SKM-1 (cell line): ENCODE data around the gene DCP2.

Experiments
- DNase-seq: peaks from one replicate; lab custom pipeline; 2025; ENCODE audit not compliant: unreplicated experiment; lab: John Stamatoyannopoulos, UW

Gene DCP2

DNA sequence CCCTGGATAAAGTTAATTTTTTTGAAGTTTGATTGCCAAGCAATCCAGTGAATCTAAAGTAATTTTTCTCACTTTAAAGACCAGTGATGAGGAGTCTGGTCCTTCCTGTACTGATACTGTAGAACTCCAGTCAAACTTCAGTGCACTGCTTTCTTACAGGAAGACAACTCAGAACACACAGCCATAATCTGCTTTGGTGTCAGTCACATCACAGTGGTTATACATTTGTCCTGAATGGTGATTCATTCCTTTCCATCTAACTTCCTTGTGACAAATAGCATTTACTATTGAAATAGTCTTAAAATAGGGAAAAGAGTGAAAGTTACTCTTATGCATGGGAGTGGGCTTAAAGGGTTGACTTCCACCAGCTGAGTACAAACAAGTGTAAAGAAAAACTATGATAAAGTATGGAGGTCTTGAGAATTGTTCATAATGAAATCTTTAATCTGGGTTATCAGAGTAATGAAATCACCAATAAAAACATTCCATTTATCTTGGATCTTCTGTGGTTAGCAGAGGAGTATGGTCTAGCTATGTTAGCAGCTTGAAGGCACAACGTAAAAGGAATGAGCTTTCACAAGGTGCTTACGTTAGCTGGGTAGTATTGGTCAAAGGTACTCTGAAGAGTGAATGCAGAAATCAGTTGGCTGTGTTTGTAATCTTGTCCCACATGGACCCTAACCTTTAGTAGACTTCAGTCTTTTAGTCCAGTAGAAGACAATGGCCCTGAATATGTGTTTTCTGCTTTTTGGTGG, 41.5 kb downstream of the DCP2 start:
- DNase-seq: no peak

DNA sequence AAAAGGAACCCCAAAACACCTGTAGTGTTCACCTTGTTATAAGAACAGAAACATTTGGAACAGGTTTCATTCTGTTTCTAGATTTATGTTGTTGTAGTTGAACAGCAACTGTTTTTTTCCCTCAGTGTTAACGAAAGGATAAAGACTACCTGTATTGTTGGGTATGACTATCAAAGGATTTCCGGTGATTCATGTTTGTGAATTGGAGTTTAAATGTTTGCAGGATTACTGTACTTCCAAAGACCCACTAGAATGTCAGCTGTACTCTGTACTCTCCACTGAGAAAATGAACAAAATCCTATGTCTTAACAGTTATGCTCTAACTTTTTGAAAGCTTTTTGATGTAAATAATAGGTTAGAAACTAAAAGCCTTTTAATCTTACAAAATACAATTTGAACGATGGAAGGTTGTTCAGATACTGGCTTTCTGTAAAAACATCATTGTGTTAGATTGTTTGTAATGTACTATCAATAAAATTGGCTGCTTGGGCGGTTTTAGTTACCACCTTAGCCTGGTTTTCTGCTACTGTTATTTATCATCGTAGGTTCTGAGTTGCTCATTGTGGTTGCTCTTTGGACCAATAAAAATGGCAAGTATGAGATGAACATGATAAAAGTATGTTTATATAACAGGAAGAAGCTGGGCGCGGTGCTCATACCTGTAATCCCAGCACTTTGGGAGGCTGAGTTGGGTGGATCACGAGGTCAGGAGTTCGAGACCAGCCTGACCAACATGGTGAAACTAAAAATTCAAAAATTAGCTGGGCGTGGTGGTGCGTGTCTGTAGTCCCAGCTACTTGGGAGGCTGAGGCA, 44.1 kb downstream of the DCP2 start:
- DNase-seq: no peak

DNA sequence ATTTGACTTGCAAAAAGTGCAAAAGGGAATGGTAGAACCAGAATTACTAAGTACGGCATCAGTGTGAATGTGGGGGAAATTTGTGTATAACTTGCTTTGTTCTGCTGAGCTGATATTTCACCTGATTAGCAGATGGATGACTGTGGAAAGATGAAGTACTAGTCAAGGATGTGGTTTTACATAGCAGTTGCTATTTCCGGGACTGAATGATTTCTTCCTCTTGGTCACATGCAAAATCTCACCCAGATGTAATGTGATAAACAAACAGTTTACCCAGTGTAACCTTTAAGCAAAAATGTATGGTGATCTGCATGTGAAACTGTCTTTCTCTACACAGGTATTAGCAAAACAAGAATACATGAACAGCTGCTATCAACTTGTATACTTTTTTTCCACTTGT, 46.1 kb downstream of the DCP2 start:
- no peak for DNase-seq

DNA sequence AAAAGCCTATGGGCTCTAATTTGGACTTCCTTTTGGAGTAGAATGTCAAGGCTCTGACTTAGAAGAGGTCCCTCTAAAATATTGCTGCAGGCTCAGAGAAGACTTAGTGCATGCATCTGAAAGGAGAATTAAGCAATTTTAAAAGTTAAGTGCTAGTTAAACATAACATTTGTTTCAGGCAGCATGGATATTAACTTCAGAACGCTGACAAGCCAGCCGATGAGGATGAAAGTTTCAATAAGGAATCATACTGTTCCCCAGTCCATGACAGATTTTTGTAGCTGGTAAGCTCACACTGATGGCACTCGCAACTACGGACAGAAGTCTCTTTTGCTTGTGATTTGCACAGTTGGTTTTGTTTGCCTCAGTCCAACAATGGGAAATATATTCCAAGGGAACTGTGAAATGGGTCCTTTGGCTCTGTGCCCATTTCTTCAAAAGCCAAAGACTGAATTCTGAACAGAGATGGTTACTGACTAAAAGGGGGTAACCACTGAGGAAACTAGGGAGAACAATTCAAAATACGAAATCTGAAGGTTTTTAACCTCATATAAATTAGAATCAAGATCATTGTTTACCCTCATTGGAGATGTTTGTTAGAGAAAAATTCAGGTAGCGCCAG, 47.6 kb downstream of the DCP2 start:
- DNase-seq: no peak

DNA sequence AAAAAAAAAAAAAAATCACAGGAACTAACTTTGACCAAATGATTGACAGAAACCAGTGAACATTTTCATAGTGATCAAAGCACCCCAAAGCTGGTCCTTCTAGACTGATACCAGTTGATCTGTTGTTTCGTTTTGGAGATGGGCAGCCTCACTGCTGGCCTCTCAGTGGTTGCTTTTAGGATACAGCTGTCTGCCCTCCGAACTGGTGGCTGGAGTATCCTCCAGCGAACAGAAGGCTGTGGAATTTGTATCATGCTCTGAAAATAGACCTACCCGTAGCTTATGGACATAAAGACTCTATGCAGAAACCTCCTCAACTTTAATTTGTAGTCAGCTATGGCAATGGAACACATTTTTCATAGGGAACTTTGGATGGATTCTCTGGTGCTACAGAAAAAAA, 49.0 kb downstream of the DCP2 start:
- DNase-seq: no peak

DNA sequence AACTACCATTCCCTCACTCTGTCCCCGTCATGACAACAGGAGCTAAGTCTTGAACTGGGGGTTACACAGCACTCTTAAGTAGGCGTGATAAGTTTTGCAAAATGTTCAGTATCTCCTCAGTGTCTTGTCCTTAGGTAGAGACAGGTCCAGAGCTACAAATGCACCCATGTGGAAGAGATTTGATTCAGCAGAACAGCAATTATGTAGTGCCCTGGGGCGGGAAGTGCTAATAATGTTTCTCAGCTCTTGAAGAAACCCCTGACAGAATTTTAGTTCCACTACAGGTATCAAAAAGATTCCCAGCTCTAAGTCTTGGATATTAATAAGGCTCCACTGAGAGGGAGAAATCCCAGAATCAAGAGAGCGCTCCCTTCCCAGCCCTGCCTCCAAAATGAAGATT, 49.6 kb downstream of the DCP2 start:
- no peak for DNase-seq

DNA sequence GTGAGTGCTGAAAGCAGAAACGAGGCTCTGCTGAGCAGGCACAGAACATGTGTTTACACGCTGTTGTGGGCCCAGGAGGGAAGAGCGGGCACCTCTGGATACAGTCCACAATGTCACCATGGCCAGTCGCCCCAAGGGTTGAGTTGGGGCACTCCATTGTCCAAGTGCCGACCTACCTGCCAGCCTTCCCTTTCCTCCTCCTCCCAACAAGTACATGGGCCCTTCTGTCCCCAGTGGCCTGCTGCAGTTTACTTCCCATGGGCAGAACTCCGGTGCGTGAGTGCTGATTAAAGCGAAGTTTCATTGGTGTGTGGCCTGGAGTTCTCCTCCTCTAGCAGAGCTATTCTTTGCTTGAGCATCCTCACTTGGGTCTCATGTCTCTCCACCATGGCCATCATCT, 50.4 kb downstream of the DCP2 start:
- no peak for DNase-seq

DNA sequence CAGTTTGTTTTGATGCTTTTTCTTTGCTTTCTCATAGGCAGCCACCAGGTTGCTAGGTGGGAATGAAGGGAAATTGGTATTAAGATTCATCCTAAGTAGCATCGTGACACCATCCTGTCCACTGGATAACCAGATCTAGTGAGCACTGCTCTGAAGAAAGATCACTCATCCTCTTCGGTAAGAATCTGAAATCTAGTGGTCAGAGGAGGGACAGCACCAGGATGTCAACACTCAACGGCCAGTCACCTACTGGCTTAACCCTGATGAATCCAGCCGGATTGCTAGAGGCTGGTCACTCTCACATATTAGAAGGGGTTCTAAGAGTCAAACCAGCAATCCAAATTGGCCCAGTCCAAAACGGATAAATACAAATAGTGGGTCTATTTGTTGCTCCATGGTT, 50.8 kb downstream of the DCP2 start:
- no peak for DNase-seq

DNA sequence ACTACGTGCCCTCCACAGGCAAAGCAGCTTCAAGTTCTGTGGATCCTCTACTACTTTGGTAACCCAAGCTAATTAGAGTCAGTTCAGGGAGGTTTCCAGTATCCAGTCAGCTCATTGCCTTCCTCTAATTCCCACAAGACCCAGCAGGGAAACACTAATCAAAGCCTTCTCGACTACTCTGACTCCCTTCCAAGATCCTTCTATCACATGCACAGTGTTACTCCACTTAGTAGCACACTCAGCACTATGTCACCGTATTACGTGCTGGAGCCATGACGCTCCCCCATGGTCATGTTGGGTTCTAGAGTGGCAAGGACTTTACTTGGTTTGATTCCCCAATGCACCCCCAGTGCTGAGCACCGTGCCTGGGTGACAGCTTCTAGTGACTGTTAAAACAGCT, 53.0 kb downstream of the DCP2 start:
- DNase-seq: no peak

DNA sequence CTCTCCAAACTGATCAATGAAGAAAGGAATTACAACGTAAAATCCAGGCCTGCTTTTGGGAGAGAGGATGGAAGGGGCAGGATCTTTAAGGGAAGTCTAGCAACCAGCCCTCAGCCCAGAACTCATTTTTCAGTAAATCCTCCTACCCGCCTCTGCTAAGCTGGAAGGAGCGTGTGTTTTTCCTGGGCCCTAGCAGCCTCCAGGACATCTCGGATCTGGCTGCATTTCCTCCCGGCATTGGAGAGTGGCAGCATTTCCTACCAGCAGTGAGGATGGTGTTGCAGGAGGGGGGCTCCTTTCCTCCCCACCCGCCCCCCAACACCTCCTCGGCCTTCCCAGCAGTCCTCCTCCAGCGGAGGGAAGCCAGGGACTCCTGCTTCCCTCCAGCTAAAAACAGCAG, 54.5 kb downstream of the DCP2 start:
- DNase-seq: no peak

DNA sequence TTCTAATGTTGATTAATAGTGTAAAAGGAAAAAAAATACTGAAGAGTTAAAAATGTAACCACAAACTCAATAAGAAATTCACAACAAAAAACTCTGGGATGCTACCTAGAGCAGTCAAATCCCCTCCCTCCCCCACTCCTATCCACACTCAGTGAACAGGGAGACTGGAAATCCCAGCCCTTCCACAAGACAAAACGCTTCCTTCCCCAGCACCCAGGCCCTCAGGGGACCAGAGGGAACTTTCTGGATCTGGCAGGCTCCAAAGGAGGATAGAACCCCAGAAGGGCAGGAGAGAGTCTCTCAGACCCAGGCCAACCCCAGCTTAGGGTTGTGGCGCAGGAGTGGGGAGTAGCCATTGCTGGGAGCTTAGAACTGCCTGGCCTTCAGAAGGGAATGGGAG, 55.0 kb downstream of the DCP2 start:
- no peak for DNase-seq

DNA sequence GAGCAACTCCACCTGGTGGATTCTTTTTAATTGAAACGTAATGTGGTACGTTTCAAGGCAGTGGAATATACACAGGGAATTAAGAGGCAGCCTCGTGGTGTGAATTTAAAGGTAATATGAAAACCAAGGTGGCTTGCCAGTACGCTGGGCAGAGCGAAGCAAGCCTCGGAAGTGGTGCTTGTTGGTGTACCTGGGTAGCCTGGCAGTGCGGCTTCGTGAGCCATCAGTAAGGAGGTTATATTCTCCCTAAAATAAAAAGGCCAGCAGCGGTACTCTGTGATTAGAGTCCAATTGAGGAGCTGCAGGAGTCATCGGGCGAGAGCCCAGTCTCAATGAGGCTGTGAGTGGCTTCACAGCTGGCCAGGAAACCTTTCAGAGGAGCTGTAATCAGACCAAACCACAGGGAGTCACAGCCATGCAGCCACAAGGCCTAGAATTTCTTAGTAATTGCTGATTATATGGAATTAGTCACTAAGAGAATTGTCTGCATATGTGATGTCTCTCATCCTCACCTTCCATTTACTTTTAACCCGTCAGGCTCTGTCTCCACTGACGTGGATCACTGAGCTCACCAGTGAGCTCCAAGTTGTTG, 57.7 kb downstream of the DCP2 start:
- DNase-seq: no peak

DNA sequence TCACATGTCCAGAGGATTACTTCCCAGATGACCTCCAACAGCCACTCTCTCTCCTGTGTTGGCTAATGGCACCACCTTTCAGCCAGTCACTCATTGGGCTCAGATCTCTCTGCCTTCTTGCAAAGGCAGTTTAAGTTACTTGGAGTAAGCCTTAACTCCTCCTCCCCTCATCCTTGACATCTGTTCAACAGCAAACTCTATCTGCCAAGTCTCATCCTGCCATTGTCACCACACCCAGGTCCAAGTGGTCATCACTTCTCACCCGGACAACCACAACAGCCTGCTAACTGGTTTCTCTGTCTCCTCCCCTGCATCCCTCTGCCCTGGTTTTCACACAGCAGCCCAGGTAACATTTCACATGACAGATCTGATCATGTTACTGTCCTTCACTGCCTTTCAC, 58.5 kb downstream of the DCP2 start:
- no peak for DNase-seq

DNA sequence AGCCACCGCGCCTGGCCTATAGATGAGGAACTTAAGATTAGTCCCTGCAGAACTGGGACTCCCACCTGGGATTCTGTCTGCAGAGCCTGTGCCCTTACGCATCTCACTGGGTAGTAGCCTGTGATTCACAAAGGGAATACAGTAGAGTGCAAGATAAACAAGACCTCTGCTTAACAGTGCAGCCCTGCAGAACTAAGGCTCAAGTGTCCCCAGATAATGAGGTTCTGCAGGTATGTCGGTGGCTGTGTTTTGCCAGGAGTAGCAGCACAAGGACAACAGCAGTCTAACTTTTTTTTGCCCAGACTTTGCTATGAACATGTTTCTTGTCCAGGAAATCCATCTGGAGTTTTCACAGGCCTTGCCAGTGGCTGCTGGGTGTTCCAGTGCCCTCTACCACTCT, 59.7 kb downstream of the DCP2 start:
- no peak for DNase-seq

DNA sequence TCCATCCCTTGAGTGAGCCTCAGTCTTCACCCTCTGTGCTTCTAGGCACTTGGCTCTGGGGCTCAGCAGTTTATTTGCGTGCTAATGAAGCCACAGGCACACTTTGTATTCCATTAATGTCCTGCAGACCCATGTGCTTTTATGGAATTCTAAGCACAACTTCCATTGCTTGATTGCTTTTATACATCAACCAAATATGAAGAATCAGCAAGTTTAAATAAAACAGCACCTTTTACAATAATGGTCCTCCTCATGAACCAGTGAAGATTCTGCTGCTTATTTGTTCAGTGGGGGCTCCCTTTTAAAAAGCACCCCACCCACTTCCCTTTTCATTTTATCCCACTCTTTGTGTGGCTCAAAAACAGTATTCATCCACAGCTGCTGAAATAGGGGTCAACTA, 60.2 kb downstream of the DCP2 start:
- DNase-seq: no peak

DNA sequence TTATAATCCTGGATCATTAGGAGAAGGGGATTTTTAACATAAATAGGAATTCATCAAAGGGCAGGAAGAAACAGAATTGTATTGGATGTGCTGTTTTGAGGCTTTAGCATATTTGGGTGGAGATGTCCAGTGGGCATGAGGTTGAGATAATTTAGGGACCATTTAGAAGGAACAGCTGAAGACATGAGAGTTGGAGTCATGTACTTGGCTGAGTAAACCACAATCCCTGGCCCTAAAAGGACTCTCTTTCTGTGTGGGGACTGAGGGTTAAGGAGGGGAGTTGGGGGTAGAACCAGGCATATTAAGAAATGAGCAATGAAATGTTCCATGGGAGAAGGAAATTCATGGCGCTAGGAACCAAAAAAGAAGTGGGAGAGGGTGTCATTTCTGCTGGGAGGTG, 61.5 kb downstream of the DCP2 start:
- DNase-seq: no peak

DNA sequence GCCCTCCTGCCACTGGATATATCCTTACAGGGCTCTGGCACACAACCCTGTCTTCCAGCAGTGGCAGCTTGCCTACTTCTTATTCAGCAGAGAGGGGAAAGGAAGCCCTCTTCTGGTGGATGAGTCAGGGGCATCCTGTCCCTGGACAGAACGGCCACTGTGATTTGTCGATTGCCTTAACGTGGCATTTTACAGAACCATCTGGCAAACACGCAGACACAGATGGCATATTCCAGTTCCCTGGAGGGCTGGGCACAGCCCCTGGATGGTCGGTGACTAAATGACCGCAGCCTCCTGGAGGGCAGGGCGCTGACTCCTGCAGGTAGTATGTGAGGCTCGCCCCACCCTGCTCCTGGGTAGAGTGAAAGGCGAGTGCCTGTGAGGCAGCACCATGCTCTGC, 62.1 kb downstream of the DCP2 start:
- DNase-seq: no peak

DNA sequence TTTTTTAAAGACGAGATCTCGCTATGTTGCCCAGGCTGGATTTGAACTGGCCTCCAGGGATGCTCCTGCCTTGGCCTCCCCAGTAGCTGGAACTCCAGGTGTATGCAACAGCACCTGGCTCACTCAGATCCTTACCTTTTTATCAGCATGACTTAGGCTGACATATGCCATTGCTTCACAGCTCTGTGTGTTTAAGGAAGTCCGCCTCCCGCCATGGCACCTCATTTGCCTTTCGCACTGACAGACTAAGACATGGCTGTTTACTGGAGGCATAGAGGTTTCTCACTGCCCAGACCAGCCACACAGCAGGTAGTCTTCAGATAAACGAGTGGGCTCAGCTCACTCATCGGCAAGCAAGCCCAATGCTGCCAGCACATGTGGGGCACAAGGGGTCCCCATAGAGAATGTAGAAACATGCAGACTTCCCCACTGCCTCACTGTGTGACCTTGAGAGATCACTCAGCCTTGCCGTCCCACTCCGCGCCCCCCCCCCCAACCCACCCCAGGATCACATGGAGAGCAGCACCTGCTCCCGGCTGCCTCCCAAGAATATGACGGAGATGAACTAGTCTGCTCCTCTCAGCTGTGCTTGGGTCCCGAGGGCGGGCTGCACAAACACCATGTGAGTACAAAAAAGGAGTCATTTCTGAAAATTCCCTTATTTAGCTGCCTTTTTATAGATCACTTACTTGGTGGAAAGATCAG, 62.8 kb downstream of the DCP2 start:
- no peak for DNase-seq

DNA sequence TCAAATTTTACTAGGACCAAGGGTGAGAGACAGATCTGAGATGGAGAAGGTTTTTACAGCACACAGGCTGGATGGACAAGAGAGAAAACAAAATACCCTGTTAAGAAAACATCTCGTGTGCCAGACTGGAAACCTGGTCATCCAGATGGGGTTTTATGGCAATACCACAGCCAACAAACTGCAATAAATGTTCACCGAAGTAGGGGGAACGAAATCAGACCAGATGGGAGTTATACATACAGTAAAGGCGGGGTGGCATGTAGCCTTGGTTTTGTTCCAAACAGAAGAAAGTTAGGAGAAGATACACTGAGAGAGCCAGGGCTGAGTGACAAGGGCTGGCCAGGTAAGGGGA, 63.3 kb downstream of the DCP2 start:
- DNase-seq: no peak

DNA sequence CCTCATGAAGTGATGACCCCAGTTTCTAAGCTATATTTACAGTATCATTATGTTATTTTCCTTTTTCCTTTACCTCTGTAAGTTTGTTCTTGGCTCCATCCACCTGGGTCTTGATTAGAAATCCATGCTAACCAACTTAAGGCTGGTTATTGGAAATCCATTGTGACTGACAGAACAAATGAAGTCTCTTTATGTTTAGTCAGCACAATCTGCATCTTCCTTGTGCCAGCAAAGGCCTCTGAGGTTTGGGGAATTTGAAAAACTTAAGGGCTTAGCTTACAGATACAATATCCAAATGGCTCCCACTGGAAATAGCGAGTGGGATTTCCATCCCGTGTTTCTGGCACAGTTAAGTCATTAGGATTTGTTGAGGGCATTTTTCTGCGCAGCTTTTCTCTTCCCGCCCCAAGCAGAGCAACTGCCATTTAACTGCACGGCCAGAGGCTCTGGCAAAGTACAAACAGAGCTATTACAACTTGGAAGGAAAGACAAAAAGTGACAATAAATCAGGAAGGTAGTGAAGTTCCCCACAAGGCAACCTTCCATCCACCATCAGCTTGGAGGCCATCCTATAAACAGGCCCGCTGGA, 64.2 kb downstream of the DCP2 start:
- no peak for DNase-seq
